HG03039 (cell line): Measurements from ENCODE around the gene TBC1D25.
A peak's percentile ranks its signal among the peaks of the same experiment; 100 is the strongest.
"Not testable (repeated sequence)": the region's sequence is repeated elsewhere in the genome, so short reads cannot be mapped to it uniquely, and the experiment has no call there.

Experiments used
- ATAC-seq: cut with Tn5 transposase; IDR thresholded peaks from one replicate; pipeline ENCODE4 v1.9.1; 2021; ENCODE audit warnings: mild to moderate bottlenecking, moderate library complexity; ENCODE audit not compliant: unreplicated experiment

Gene TBC1D25

GRCh38 chrX:48515842-48516241, 23.7 kb upstream of the TBC1D25 start:
- ATAC-seq: no peak

GRCh38 chrX:48516285-48516684, 23.2 kb upstream of the TBC1D25 start:
- no peak for ATAC-seq

- no peak for ATAC-seq
These were observed 22.5 kb upstream of the TBC1D25 start for GRCh38 chrX:48516987-48517386.

- not testable (repeated sequence) for ATAC-seq
These were observed 20.0 kb upstream of the TBC1D25 start for GRCh38 chrX:48519481-48519880.

DNA sequence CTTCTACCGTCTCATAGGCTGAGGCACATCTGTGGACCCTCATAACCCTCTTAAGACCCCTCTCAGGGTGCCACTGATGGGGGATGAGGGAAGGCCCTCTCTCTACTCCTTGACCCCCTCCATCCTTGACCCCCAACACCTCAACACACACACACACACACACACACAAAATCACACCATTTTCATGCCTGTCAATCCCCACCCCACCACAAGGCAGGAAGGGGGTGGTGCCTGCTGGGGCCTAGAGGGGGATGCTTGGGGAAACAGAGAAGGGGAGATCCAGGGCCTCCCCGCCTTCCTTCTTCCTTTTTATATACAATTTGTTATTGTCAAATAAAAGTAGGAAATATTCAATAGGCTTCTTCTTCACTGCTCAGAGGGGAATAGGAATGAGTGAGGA, 19.1 kb upstream of the TBC1D25 start:
- no peak for ATAC-seq

- ATAC-seq: no peak
These were observed 18.6 kb upstream of the TBC1D25 start for GRCh38 chrX:48520976-48521352.

DNA sequence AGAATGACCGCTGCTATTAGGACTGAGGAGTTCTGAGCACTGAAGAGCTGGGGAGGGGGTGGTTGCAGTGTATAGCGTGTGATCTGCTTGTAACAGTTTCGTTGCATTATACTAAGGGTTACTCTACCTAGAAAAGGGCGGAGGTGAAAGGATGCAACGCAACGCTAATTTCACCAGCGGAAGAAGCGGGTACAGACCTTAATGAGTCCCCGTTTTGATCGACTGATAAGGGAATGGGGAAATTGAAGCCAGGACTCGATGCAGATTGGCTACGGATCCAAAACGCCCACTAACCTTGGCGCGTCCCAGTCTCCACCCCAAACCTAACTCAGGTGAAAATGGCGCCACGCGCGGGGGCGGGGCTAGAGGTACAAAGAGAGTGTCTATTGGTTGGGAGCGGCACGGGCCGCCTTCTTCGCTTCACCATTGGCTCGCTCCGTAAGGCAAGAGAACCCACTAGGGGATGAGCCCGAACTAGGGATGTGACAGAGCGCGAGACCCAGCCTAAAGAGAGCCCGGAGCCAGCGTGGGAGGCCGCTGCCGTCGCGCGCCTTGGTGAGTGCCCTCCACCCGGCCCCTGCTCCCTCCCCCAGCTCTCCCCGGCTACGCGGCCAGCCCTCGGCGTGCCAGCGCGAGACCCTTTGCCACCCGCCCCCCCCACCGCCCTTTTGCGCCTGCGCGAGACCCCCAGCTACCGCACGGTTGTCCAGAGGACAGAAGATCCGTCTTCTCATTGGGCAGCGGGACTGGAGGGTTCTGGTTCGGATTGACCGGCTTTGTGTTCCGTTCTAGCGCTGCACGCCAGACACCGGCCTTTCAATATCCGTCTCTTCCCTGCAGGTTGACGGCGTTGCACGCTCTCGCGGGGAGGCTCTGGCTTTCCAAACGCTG, 17.9 kb upstream of the TBC1D25 start, which contains the start of gene EBP:
Gene EBP, plus strand, starts transcription at position 456 of the 891 bp plus-strand sequence. CDS start 1,964 bp downstream, outside the sequence.
- ATAC-seq: peak; percentile 93

DNA sequence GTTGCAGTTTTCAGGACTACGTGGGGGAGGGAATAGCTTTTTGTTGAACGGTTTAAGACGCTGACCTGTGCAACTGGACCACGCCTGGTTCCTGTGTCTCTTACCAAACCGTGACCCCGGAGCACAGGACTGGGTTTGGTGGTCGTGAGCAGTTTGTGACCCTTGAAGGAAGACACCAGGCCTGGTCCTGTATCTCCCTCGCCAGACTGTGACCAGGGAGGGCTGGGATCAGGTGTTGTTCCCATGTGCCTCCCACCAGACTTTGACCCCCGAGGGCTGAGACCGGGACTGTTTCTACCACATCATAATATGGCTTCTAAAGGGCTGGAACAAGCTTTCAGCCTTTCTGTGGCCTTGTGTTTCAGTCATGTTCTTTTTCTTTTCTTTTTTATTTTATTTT, 17.2 kb upstream of the TBC1D25 start:
- ATAC-seq: no peak

DNA sequence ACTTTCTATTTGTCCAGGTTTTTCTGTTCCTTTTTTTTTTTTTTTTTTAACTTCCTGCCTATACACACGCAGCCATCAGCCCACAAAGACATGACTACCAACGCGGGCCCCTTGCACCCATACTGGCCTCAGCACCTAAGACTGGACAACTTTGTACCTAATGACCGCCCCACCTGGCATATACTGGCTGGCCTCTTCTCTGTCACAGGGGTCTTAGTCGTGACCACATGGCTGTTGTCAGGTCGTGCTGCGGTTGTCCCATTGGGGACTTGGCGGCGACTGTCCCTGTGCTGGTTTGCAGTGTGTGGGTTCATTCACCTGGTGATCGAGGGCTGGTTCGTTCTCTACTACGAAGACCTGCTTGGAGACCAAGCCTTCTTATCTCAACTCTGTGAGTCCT, 15.8 kb upstream of the TBC1D25 start:
- no peak for ATAC-seq

DNA sequence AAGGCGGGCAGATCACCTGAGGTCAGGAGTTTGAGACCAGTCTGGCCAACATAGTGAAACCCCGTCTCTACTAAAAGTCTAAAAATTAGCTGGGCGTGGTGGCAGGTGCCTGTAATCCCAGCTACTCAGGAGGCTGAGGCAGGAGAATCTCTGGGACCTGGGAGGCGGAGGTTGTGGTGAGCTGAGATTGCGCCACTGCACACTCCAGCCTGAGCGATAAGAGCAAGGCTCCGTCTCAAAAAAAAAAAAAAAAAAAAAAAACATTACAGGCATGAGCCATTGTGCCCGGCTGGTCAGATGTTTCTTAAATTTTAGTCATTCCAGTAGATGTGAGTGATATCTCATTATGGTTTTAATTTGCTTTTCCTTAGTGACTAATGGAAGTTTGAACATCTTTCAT, 13.7 kb upstream of the TBC1D25 start:
- not testable (repeated sequence) for ATAC-seq

- no peak for ATAC-seq
These were observed 8.8 kb upstream of the TBC1D25 start for GRCh38 chrX:48530736-48531135.

DNA sequence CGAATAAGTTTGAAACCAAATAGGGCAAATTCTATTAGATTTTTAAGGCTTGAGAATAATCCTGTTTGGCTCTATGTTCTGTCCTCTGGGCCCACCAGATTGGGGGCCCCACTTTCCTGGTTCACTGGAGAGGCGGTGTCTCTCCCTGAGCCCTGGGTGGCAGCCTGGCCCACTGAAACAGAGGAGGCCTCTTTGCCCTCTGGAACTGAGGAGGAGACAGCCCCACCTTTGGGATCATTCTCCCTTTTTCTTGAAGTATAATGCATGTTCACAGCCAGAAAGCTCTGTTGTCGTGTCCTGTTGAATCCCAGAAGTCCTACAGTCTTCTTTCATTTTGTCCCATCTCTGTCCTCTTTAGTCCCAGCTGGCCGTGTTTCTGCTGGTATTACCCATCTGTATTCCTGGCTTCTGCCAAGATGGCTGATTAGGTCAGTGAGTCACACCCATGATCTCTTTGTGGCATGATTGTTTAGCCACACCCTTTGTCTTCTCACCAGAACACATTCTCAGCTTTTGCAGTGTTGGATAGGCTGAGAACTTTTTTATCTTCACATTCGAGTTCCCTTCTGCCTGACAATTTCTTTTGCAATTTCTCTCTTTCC, 8.1 kb upstream of the TBC1D25 start:
- ATAC-seq: no peak

DNA sequence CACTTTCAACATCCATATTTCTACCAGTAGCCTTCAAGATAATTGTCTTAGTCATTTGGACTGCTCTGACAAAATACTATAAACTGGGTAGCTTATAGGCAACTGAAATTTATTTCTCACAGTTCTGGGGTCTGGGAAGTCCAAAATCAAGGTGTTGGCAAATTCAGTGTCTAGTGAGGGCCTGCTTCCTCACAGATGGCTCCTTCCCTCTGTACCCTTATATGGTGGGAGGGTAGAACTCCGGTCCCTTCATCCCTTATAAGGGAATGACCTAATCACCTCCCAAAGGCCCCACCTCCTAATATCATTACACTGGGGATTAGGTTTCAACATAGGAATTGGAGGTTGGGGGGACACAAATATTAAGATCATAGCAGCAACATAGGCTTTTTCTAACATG, 7.4 kb upstream of the TBC1D25 start:
- no peak for ATAC-seq

GRCh38 chrX:48533165-48533564, 6.3 kb upstream of the TBC1D25 start:
- ATAC-seq: no peak

GRCh38 chrX:48538641-48539344, 721 bp upstream of the TBC1D25 start:
- no peak for ATAC-seq

DNA sequence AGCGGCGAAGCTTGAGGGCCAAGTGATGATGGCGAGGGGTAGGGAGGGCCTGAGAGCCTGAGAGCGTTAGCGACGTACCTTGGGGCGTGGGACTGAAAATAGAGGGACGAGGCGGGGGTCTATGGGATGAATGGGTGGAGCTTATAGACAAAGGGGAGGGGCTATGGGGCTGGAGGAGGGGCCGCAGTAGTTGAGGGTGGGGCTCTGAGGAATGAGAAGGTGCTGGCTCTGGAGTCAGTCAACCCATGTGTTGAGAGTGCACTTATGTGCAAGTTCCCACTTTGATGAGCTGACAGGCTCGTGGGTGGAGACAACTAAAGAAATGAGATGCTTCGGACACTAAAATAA, 488 bp downstream of the TBC1D25 start:
- ATAC-seq: peak; percentile 25

DNA sequence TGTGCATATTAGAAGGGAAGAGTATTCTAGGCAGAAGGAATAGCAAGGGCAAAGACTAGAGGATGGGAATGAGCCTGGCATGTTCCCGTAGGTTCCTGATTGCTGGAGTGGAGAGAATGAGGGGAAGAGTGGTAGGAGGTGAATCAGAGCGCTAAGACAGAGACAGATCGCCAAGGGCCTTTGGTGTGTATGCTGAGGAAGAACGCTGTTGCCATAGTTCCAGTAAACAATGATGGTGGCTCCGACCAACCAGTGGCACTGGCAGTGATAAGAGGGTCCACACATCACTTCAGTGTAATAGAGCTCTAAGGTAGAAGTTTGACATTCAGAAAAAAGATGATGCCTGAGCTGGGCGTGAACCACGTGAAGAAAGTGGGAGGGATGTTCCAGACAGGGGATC, 966 bp downstream of the TBC1D25 start:
- no peak for ATAC-seq

DNA sequence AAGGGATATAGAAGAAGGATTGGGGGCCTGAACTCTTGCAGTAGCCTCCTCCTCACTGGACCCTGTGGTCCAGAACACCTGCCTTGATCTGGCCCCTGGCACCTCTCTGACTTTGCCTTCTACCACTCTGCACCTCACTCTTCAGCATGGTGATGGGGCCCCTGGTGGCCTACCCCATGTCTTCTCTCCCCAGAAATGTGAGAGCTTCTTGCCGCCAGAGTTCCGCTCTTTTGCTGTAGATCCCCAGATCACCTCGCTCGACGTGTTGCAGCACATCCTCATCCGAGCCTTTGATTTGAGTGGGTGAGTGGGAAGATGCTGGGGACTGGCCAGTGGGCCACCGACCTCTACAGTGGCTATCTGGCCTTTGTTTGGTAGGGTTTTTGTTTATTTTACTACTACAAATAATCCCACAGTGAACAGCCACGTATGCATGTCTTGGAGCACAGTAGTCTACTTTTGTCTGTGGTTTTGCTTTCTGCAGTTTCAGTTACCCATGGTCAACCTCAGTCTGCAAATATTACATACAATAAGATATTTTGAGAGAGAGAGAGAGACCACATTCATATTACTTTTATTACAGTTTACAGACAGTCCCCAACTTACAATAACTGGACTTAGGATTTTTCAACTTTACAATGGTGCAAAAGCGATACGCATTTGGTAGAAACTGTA, 1.8 kb downstream of the TBC1D25 start:
- ATAC-seq: no peak

DNA sequence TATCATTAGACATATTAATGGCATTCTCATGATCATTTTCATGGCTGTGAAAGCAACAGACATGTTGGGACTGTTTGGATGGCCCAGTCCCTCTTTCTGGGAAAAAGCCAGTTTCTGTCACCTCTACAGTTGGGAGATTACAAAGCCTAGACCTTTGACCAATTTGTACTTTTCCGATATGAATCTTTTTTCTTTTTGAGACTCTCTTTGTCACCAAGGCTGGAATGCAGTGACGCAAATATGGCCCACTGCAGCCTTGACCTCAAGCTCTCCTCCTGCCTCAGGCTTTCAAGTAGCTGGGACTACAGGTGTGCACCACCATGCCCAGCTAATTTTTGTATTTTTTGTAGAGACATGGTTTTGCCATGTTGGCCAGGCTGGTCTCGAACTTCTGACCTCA, 9.4 kb downstream of the TBC1D25 start:
- no peak for ATAC-seq

DNA sequence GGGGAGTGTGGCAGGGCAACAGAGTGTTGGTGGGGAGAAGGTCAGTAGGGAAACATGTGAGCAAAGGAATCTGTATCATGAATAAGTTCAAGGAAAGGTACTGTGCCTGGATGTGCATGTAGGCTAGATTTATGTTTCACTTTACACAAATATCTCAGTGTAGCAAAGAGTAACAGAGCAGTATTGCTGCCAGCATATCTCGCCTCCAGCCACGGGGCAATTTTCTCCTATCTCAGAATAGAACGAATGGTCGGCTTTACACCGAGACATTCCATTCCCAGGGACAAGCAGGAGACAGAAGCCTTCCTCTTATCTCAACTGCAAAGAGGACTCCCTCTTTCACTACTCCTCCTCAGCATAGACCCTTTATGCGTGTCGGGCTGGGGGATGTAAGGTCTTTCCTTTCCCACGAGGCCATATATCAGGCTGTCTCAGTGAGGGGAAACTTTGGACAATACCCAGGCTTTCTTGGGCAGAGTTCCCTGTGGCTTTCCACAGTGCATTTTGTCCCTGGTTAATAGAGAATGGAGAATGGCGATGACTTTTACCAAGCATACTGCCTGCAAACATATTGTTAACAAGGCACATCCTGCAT, 16.3 kb downstream of the TBC1D25 start:
- ATAC-seq: not testable (repeated sequence)

DNA sequence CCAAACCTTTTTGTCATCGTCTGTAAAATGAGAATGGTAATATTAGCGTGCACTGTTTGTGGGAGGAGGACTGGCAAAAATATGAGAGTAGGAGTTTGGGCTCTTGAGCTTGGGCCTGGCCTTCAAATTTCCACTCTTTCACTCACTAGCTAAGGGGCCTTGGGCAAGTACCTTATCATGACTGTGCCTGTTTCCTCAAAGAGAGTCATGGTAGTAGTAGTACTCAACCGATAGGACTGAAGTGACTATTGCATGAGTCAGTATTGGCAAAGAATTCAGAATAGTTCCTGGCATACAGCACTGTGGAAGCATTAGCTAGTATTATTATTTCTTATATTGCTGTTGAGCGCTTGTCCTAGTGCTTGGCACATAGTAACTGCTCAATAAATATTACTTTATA, 18.8 kb downstream of the TBC1D25 start:
- ATAC-seq: no peak
